22Rv1 (cell line): ENCODE measurements around the gene FOXP1.

Experiments
- H3K27ac ChIP-seq: fragments of 450-650 bp; 2 replicates; pipeline ENCODE4 v1.5.1; 2017
- CTCF ChIP-seq: fragments of 450-650 bp; IDR thresholded peaks from 2 replicates; pipeline ENCODE4 v1.5.1; 2017; ENCODE audit warnings: mild to moderate bottlenecking
- ZFX ChIP-seq: fragments of 450-650 bp; IDR thresholded peaks from 2 replicates; pipeline ENCODE4 v1.6.1; 2017; ENCODE audit warnings: antibody characterized with exemption, borderline replicate concordance

Gene FOXP1

GRCh38 chr3:71152039-71152891 lies 431.3 kb downstream of the FOXP1 start:
- H3K27ac ChIP-seq = no peak overlapping the region
- TF ChIP-seq ZFX (no peak), CTCF (no peak)

GRCh38 chr3:71149959-71150954 lies 433.3 kb downstream of the FOXP1 start:
- no peak overlapping the region for H3K27ac ChIP-seq

GRCh38 chr3:71148455-71149060 lies 435.0 kb downstream of the FOXP1 start:
- no peak overlapping the region for H3K27ac ChIP-seq
- TF ChIP-seq CTCF (no peak), ZFX (no peak)

More at GRCh38 chr3:71149959-71150954, 433.3 kb downstream of the FOXP1 start:
- TF ChIP-seq CTCF = no peak

GRCh38 chr3:71146673-71147072 lies 436.9 kb downstream of the FOXP1 start:
- no peak overlapping the region for H3K27ac ChIP-seq
- TF ChIP-seq CTCF = no peak
- no peak for TF ChIP-seq ZFX

- no peak for TF ChIP-seq CTCF
- TF ChIP-seq ZFX = no peak
- H3K27ac ChIP-seq = no peak overlapping the region
Measured at GRCh38 chr3:71145954-71146353, 437.6 kb downstream of the FOXP1 start.

GRCh38 chr3:71144525-71145253 lies 438.8 kb downstream of the FOXP1 start:
- TF ChIP-seq CTCF = no peak
- no peak for TF ChIP-seq ZFX

More at GRCh38 chr3:71144525-71145253, 438.8 kb downstream of the FOXP1 start:
- no peak overlapping the region for H3K27ac ChIP-seq
